HEK293 (cell line): ENCODE results near the gene RLF.

ENCODE experiments used
- CTCF ChIP-seq: fragments of 450-650 bp; formaldehyde crosslinking; IDR thresholded peaks from 2 replicates; pipeline ENCODE4 v1.5.1; 2016; ENCODE audit warnings: missing biosample characterization, missing genetic modification characterization
- ELK4 ChIP-seq: IDR thresholded peaks from 2 replicates; pipeline ENCODE4 v1.6.1; 2011; ENCODE audit warnings: mild to moderate bottlenecking, low read depth, low read length, borderline replicate concordance
- GFI1B ChIP-seq: fragments of 450-650 bp; formaldehyde crosslinking; IDR thresholded peaks from 2 replicates; pipeline ENCODE4 v1.5.1; 2016; ENCODE audit warnings: missing biosample characterization, missing genetic modification characterization
- HIC1 ChIP-seq: fragments of 450-650 bp; formaldehyde crosslinking; IDR thresholded peaks from 2 replicates; pipeline ENCODE4 v1.5.1; 2016; ENCODE audit warnings: missing biosample characterization, missing genetic modification characterization
- MEIS1 ChIP-seq: sonication (generic); formaldehyde crosslinking; IDR thresholded peaks from 2 replicates; pipeline ENCODE4 v1.8.1; 2022; ENCODE audit warnings: missing genetic modification reagents, mild to moderate bottlenecking, borderline replicate concordance
- REST ChIP-seq: fragments of 450-650 bp; formaldehyde crosslinking; IDR thresholded peaks from 2 replicates; pipeline ENCODE4 v1.5.1; 2016; ENCODE audit warnings: missing biosample characterization, missing genetic modification characterization
- TRIM28 ChIP-seq: IDR thresholded peaks from 2 replicates; pipeline ENCODE4 v1.6.1; 2011; ENCODE audit warnings: low read length, control low read depth, borderline replicate concordance
- YY1 ChIP-seq: fragments of 450-650 bp; formaldehyde crosslinking; IDR thresholded peaks from 2 replicates; pipeline ENCODE4 v1.5.1; 2018; ENCODE audit warnings: missing biosample characterization, missing genetic modification characterization
- ZBTB11 ChIP-seq: fragments of 450-650 bp; formaldehyde crosslinking; conservative IDR thresholded peaks from 2 replicates; pipeline ENCODE4 v1.5.1; 2016; ENCODE audit warnings: low read depth, missing biosample characterization, missing genetic modification characterization
- ZEB2 ChIP-seq: fragments of 450-650 bp; formaldehyde crosslinking; IDR thresholded peaks from 2 replicates; pipeline ENCODE4 v1.5.1; 2016; ENCODE audit warnings: missing biosample characterization, missing genetic modification characterization
- ZNF112 ChIP-seq: fragments of 450-650 bp; formaldehyde crosslinking; IDR thresholded peaks from 2 replicates; pipeline ENCODE4 v1.5.0; 2017; ENCODE audit warnings: missing biosample characterization, missing genetic modification characterization
- ZNF19 ChIP-seq: fragments of 450-650 bp; formaldehyde crosslinking; IDR thresholded peaks from 2 replicates; pipeline ENCODE4; 2016; ENCODE audit warnings: missing biosample characterization, missing genetic modification characterization, low read depth
- ZNF2 ChIP-seq: fragments of 450-650 bp; formaldehyde crosslinking; IDR thresholded peaks from 2 replicates; pipeline ENCODE4 v1.5.1; 2016; ENCODE audit warnings: missing biosample characterization, missing genetic modification characterization
- ZNF266 ChIP-seq: fragments of 450-650 bp; formaldehyde crosslinking; IDR thresholded peaks from 2 replicates; pipeline ENCODE4 v1.5.1; 2016; ENCODE audit warnings: missing biosample characterization, missing genetic modification characterization, low read depth
- ZNF324 ChIP-seq: fragments of 450-650 bp; formaldehyde crosslinking; IDR thresholded peaks from 2 replicates; pipeline ENCODE4 v1.5.1; 2016; ENCODE audit warnings: missing biosample characterization, missing genetic modification characterization
- ZNF362 ChIP-seq: fragments of 450-650 bp; formaldehyde crosslinking; IDR thresholded peaks from 2 replicates; pipeline ENCODE4 v1.5.1; 2016; ENCODE audit warnings: missing biosample characterization, missing genetic modification characterization
- ZNF398 ChIP-seq: fragments of 450-650 bp; formaldehyde crosslinking; IDR thresholded peaks from 2 replicates; pipeline ENCODE4 v1.5.1; 2017; ENCODE audit warnings: missing biosample characterization, missing genetic modification characterization
- ZNF501 ChIP-seq: fragments of 450-650 bp; formaldehyde crosslinking; IDR thresholded peaks from 2 replicates; pipeline ENCODE4 v1.5.1; 2016; ENCODE audit warnings: missing biosample characterization, missing genetic modification characterization
- ZNF548 ChIP-seq: fragments of 450-650 bp; formaldehyde crosslinking; IDR thresholded peaks from 2 replicates; pipeline ENCODE4 v1.5.1; 2016; ENCODE audit warnings: missing biosample characterization, missing genetic modification characterization
- ZNF623 ChIP-seq: fragments of 450-650 bp; formaldehyde crosslinking; IDR thresholded peaks from 2 replicates; pipeline ENCODE4 v1.5.1; 2016; ENCODE audit warnings: missing biosample characterization, missing genetic modification characterization
- ZNF629 ChIP-seq: fragments of 450-650 bp; formaldehyde crosslinking; IDR thresholded peaks from 2 replicates; pipeline ENCODE4 v1.5.1; 2017; ENCODE audit warnings: missing biosample characterization, missing genetic modification characterization
- ZNF76 ChIP-seq: fragments of 450-650 bp; formaldehyde crosslinking; IDR thresholded peaks from 2 replicates; pipeline ENCODE4; 2016; ENCODE audit warnings: low read depth, missing biosample characterization, missing genetic modification characterization, borderline replicate concordance
- ZNF843 ChIP-seq: fragments of 450-650 bp; formaldehyde crosslinking; IDR thresholded peaks from 2 replicates; pipeline ENCODE4 v1.5.1; 2016; ENCODE audit warnings: missing biosample characterization, missing genetic modification characterization
- ZSCAN23 ChIP-seq: fragments of 450-650 bp; formaldehyde crosslinking; IDR thresholded peaks from 2 replicates; pipeline ENCODE4 v1.5.1; 2016; ENCODE audit warnings: missing biosample characterization, missing genetic modification characterization

Gene RLF

GRCh38 chr1:40161125-40161887 lies at the start of gene RLF (continued):
- TF ChIP-seq ZNF548, result no peak
- 0 out of 2 replicates have a peak, but pooled peaks have one; percentile 50 for TF ChIP-seq ZSCAN23
- TF ChIP-seq ZNF843 (tag by site-specific recombination), result peak; percentile 13; the same call in 1 of the 2 replicates
- no peak for TF ChIP-seq ZNF266
- TF ChIP-seq GFI1B, result no peak
- peak; percentile 98 for TF ChIP-seq ZNF629 (tag by site-specific recombination)
- TF ChIP-seq ZNF112 (tag by site-specific recombination), result no peak
- no peak for TF ChIP-seq REST (tag by site-specific recombination)
- TF ChIP-seq ELK4, result no peak
- no peak for TF ChIP-seq ZNF2 (tag by site-specific recombination)
- peak; percentile 29; the same call in 1 of the 2 replicates for TF ChIP-seq CTCF (tag by site-specific recombination)
- 0 out of 2 replicates have a peak, but pooled peaks have one; percentile 59 for TF ChIP-seq ZEB2 (tag by site-specific recombination)
- peak; percentile 41; the same call in 1 of the 2 replicates for TF ChIP-seq ZBTB11 (tag by site-specific recombination)
- TF ChIP-seq ZNF623 (tag by site-specific recombination), result 0 out of 2 replicates have a peak, but pooled peaks have one; percentile 6
- peak; percentile 80 for TF ChIP-seq ZNF501 (tag by site-specific recombination)
- TF ChIP-seq MEIS1 (CRISPR knock-in tag), result no peak
- no peak for TF ChIP-seq ZNF398
- peak; percentile 94 for TF ChIP-seq HIC1 (tag by site-specific recombination)
- TF ChIP-seq ZNF324 (tag by site-specific recombination), result peak; percentile 71
- peak; percentile 89 for TF ChIP-seq YY1 (tag by site-specific recombination)
- TF ChIP-seq ZNF362 (tag by site-specific recombination), result no peak
- TF ChIP-seq TRIM28, result peak; percentile 54; the same call in 1 of the 2 replicates
- peak; percentile 74; the same call in 1 of the 2 replicates for TF ChIP-seq ZNF76 (tag by site-specific recombination)
- TF ChIP-seq ZNF19 (tag by site-specific recombination), result no peak
